ENCODE data around the gene IPCEF1.

The IPCEF1 gene

GRCh38 chr6:154197196-154197860, 159.3 kb downstream of the IPCEF1 start:
- H3K9ac ChIP-seq (ENCODE audit: low read depth, low read length, poor library complexity, severe bottlenecking), result no peak overlapping the region
- H3K4me1 ChIP-seq (ENCODE audit: insufficient read depth, low read length, poor library complexity, severe bottlenecking), result no peaks in the 10 kb centered on the region
- H3K36me3 ChIP-seq (ENCODE audit: insufficient read depth, low read length), result no peaks in the 10 kb centered on the region
- no peaks in the 10 kb centered on the region for H3F3A ChIP-seq (ENCODE audit: low read depth)
- H3K4me3 ChIP-seq (ENCODE audit: low read length, poor library complexity, severe bottlenecking), result no peak overlapping the region
- no peaks in the 10 kb centered on the region for H3K9me3 ChIP-seq (ENCODE audit: insufficient read depth, low read depth, low read length)
- TF ChIP-seq CTCF (conservative IDR thresholded peaks at IDR 0.05; ENCODE audit: low read length), result no peak
- no peak for TF ChIP-seq EZH2phosphoT487 (IDR thresholded peaks at IDR 0.05; ENCODE audit: borderline replicate concordance)
- H3K79me2 ChIP-seq (ENCODE audit: insufficient read depth, low read length), result no peaks in the 10 kb centered on the region
- no peak overlapping the region for H2AFZ ChIP-seq (ENCODE audit: low read length)
- H4K20me1 ChIP-seq (ENCODE audit: insufficient read depth, low read length, poor library complexity, severe bottlenecking), result no peaks in the 10 kb centered on the region
- H3K4me2 ChIP-seq (ENCODE audit: low read depth, low read length, poor library complexity, severe bottlenecking), result no peak overlapping the region
- no peaks in the 10 kb centered on the region for H3K27me3 ChIP-seq (ENCODE audit: insufficient read depth, low read length, poor library complexity, severe bottlenecking)
- no peaks in the 10 kb centered on the region for H3K9me2 ChIP-seq (replicated peaks; ENCODE audit: low read depth, low read length)

- Histone ChIP-seq H3K27me3 (ENCODE audit: insufficient read depth, low read length, poor library complexity, severe bottlenecking) (no peaks in the 10 kb centered on the region), H2AFZ (ENCODE audit: low read length) (no peak overlapping the region), H3K79me2 (ENCODE audit: insufficient read depth, low read length) (no peaks in the 10 kb centered on the region), H3K4me3 (ENCODE audit: low read length, poor library complexity, severe bottlenecking) (no peak overlapping the region), H3K4me1 (ENCODE audit: insufficient read depth, low read length, poor library complexity, severe bottlenecking) (no peaks in the 10 kb centered on the region), H3F3A (ENCODE audit: low read depth) (no peaks in the 10 kb centered on the region), H3K9me2 (replicated peaks; ENCODE audit: low read depth, low read length) (no peaks in the 10 kb centered on the region), H3K4me2 (ENCODE audit: low read depth, low read length, poor library complexity, severe bottlenecking) (no peak overlapping the region), H3K36me3 (ENCODE audit: insufficient read depth, low read length) (no peaks in the 10 kb centered on the region), H3K9me3 (ENCODE audit: insufficient read depth, low read depth, low read length) (no peaks in the 10 kb centered on the region), H4K20me1 (ENCODE audit: insufficient read depth, low read length, poor library complexity, severe bottlenecking) (no peaks in the 10 kb centered on the region), H3K9ac (ENCODE audit: low read depth, low read length, poor library complexity, severe bottlenecking) (no peak overlapping the region)
- TF ChIP-seq CTCF (conservative IDR thresholded peaks at IDR 0.05; ENCODE audit: low read length) (no peak), EZH2phosphoT487 (IDR thresholded peaks at IDR 0.05; ENCODE audit: borderline replicate concordance) (no peak)
These were observed 160.2 kb downstream of the IPCEF1 start for GRCh38 chr6:154196333-154196885.

- H3F3A ChIP-seq (ENCODE audit: low read depth), result no peaks in the 10 kb centered on the region
- no peaks in the 10 kb centered on the region for H3K9me2 ChIP-seq (replicated peaks; ENCODE audit: low read depth, low read length)
- H3K79me2 ChIP-seq (ENCODE audit: insufficient read depth, low read length), result no peaks in the 10 kb centered on the region
- no peaks in the 10 kb centered on the region for H3K4me1 ChIP-seq (ENCODE audit: insufficient read depth, low read length, poor library complexity, severe bottlenecking)
- no peak overlapping the region for H3K4me2 ChIP-seq (ENCODE audit: low read depth, low read length, poor library complexity, severe bottlenecking)
- no peaks in the 10 kb centered on the region for H3K27me3 ChIP-seq (ENCODE audit: insufficient read depth, low read length, poor library complexity, severe bottlenecking)
- H2AFZ ChIP-seq (ENCODE audit: low read length), result no peak overlapping the region
- TF ChIP-seq CTCF (conservative IDR thresholded peaks at IDR 0.05; ENCODE audit: low read length) (no peak), EZH2phosphoT487 (IDR thresholded peaks at IDR 0.05; ENCODE audit: borderline replicate concordance) (no peak)
- H3K4me3 ChIP-seq (ENCODE audit: low read length, poor library complexity, severe bottlenecking), result no peak overlapping the region
- no peak overlapping the region for H3K9ac ChIP-seq (ENCODE audit: low read depth, low read length, poor library complexity, severe bottlenecking)
- no peaks in the 10 kb centered on the region for H4K20me1 ChIP-seq (ENCODE audit: insufficient read depth, low read length, poor library complexity, severe bottlenecking)
- H3K36me3 ChIP-seq (ENCODE audit: insufficient read depth, low read length), result no peaks in the 10 kb centered on the region
- H3K9me3 ChIP-seq (ENCODE audit: insufficient read depth, low read depth, low read length), result no peaks in the 10 kb centered on the region
These were observed 168.9 kb downstream of the IPCEF1 start for GRCh38 chr6:154187714-154188113.
